Nephron progenitor cell (in vitro differentiated cells): ENCODE results near the gene KIF1C.
"Not testable (repeated sequence)": the region's sequence is repeated elsewhere in the genome, so short reads cannot be mapped to it uniquely, and the experiment has no call there.

ENCODE experiments used
- DNase-seq: peaks from one replicate; pipeline ENCODE4 v3.0.0; 2021
- H3K27ac Mint-ChIP-seq: 2 replicates; pipeline ENCODE4 v1.8.0; 2021; ENCODE audit warnings: mild to moderate bottlenecking, moderate library complexity, mixed read lengths
- H3K27me3 Mint-ChIP-seq: 2 replicates; pipeline ENCODE4 v1.8.0; 2021; ENCODE audit warnings: mild to moderate bottlenecking, low read depth, mixed read lengths; ENCODE audit not compliant: poor library complexity
- H3K36me3 Mint-ChIP-seq: 2 replicates; pipeline ENCODE4 v1.8.0; 2021; ENCODE audit warnings: low read depth, mixed read lengths
- H3K4me1 Mint-ChIP-seq: 2 replicates; pipeline ENCODE4 v1.8.0; 2021; ENCODE audit warnings: mixed read lengths
- H3K4me3 Mint-ChIP-seq: 2 replicates; pipeline ENCODE4 v1.8.0; 2021; ENCODE audit warnings: mild to moderate bottlenecking, moderate library complexity, mixed read lengths
- H3K9me3 Mint-ChIP-seq: 2 replicates; pipeline ENCODE4 v1.8.0; 2021; ENCODE audit warnings: mild to moderate bottlenecking, moderate library complexity, mixed read lengths
- CTCF ChIP-seq: fragments of 200-600 bp; sonication (generic); IDR thresholded peaks from 2 replicates; pipeline ENCODE4 v1.5.0; 2021; ENCODE audit warnings: antibody characterized with exemption

The KIF1C gene

GRCh38 chr17:5049314-5049841, 51.6 kb downstream of the KIF1C start:
- DNase-seq, result no peak
- Mint-ChIP-seq H3K27me3 (peaks cover 8% of the 10 kb centered on the region), H3K36me3 (no peaks in the 10 kb centered on the region), H3K9me3 (peaks cover 5% of the 10 kb centered on the region), H3K4me3 (no peak overlapping the region), H3K4me1 (peaks cover 7% of the 10 kb centered on the region), H3K27ac (peak overlapping the region; percentile 95)
- no peak for TF ChIP-seq CTCF

GRCh38 chr17:5050278-5050677, 52.5 kb downstream of the KIF1C start:
- no peak overlapping the region for H3K4me3 Mint-ChIP-seq
- no peak overlapping the region for H3K27ac Mint-ChIP-seq
- H3K4me1 Mint-ChIP-seq, result peaks cover 7% of the 10 kb centered on the region
- TF ChIP-seq CTCF, result no peak
- peaks cover 12% of the 10 kb centered on the region for H3K9me3 Mint-ChIP-seq
- H3K36me3 Mint-ChIP-seq, result no peaks in the 10 kb centered on the region
- H3K27me3 Mint-ChIP-seq, result peaks cover 5% of the 10 kb centered on the region
- DNase-seq, result no peak

DNA sequence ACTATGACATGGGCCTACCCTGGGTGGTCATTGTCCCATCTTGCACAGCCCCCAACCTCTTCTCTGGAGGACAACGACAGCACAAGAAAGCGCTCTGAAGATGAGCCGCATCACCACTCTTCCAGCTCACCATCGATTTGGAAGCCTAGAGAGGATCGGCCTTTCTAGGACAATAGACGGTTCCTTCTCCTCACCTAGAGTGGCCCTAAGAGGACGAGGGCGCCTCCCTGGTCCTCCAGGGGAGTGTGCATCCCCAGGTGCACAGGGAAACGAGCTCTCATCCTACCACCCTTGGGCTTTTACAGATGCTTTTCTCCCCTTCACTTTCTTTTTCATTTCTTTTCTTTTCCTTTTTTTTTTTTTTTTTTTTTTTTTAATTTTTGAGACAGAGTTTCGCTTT, 57.8 kb downstream of the KIF1C start:
- Mint-ChIP-seq H3K4me3 (no peak overlapping the region), H3K9me3 (peaks cover 32% of the 10 kb centered on the region), H3K27me3 (peaks cover 28% of the 10 kb centered on the region), H3K4me1 (peaks cover 16% of the 10 kb centered on the region), H3K27ac (no peak overlapping the region), H3K36me3 (no peaks in the 10 kb centered on the region)
- TF ChIP-seq CTCF, result no peak
- no peak for DNase-seq

GRCh38 chr17:5065227-5065744, 67.5 kb downstream of the KIF1C start:
- no peaks in the 10 kb centered on the region for H3K9me3 Mint-ChIP-seq

DNA sequence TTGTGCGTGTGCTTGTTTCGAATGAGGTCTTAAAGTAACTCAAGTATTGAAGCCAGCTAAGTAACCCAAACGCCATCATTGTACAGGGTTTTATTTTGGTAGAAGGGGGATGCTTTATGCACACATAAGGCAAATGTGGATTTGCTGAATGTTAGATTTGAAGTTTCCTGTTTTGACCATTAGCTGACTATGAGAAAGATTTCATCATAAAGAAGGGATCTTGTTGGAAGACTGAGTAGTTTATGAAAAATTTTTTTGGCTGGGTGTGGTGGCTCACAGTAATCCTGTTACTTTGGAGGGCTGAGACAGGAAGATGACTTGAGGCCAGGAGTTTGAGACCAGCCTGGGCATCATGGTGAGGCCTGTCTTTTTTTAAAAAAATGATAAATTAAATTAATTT, 70.5 kb downstream of the KIF1C start:
- TF ChIP-seq CTCF, result no peak
- Mint-ChIP-seq H3K36me3 (no peaks in the 10 kb centered on the region), H3K4me3 (no peak overlapping the region), H3K4me1 (no peaks in the 10 kb centered on the region), H3K9me3 (no peaks in the 10 kb centered on the region), H3K27ac (no peak overlapping the region), H3K27me3 (peaks cover 34% of the 10 kb centered on the region)
- no peak for DNase-seq

More at GRCh38 chr17:5065227-5065744, 67.5 kb downstream of the KIF1C start:
- H3K27ac Mint-ChIP-seq, result no peak overlapping the region
- no peak overlapping the region for H3K4me3 Mint-ChIP-seq
- peaks cover 4% of the 10 kb centered on the region for H3K4me1 Mint-ChIP-seq
- no peak for DNase-seq
- no peak for TF ChIP-seq CTCF
- no peaks in the 10 kb centered on the region for H3K36me3 Mint-ChIP-seq
- peaks cover 34% of the 10 kb centered on the region for H3K27me3 Mint-ChIP-seq

DNA sequence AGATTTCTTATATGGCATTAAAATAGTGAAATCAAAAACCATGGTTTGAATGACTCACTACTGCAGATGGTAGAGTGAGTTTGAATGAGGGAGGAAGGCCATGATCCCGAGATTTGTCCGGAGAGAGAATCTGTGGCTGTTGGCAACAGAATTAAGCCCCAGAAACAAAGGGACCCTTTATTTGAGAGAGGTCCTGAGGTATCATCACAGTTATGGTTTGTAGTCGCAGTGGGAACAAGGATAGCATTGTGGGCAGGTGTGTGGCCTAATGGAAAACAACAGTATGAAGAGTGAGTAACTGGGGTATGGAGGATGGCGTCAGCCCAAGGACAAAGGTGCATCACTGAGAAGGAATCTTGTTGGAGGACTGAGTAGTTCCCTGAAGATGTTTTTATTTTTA, 72.0 kb downstream of the KIF1C start:
- H3K4me1 Mint-ChIP-seq, result no peaks in the 10 kb centered on the region
- H3K27me3 Mint-ChIP-seq, result peaks cover 32% of the 10 kb centered on the region
- H3K36me3 Mint-ChIP-seq, result no peaks in the 10 kb centered on the region
- no peak for TF ChIP-seq CTCF
- no peak overlapping the region for H3K27ac Mint-ChIP-seq
- no peak overlapping the region for H3K4me3 Mint-ChIP-seq
- no peak for DNase-seq
- no peaks in the 10 kb centered on the region for H3K9me3 Mint-ChIP-seq

DNA sequence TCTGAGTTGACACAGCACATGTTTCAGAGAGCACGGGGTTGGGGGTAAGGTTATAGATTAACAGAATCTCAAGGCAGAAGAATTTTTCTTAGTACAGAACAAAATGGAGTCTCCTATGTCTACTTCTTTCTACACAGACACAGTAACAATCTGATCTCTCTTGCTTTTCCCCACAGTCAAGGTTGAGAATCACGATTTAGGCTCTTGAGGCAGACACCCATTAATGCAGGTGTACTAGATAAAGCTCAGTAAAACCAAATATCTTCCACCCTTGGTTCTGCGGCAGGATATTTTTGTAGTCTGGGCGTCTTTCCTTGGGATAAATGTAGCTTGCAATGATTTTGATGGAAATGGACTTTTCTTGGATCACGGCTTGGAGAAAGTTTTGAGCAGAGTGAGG, 77.7 kb downstream of the KIF1C start:
- not testable (repeated sequence) for H3K27ac Mint-ChIP-seq, H3K4me1 Mint-ChIP-seq, H3K4me3 Mint-ChIP-seq, DNase-seq, H3K9me3 Mint-ChIP-seq, H3K36me3 Mint-ChIP-seq
- H3K27me3 Mint-ChIP-seq, result peaks cover 27% of the 10 kb centered on the region

DNA sequence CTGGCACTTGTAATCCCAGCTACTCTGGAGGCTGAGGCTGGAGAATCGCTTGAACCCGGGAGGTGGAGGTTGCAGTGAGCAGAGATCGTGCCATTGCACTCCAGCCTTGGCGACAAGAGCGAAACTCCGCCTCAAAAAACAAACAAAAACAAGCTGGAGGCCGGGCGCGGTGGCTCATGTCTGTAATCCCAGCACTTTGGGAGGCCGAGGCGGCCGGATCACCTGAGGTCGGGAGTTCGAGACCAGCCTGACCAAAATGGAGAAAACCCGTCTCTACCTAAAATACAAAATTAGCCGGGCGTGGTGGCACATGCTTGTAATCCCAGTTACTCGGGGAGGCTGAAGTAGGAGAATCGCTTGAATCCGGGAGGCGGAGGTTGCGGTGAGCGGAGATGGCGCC, 79.5 kb downstream of the KIF1C start:
- H3K27me3 Mint-ChIP-seq, result peaks cover 25% of the 10 kb centered on the region
- H3K27ac Mint-ChIP-seq, H3K4me1 Mint-ChIP-seq, H3K4me3 Mint-ChIP-seq, H3K36me3 Mint-ChIP-seq, DNase-seq: not testable (repeated sequence)
- peaks cover 12% of the 10 kb centered on the region for H3K9me3 Mint-ChIP-seq
